Measurements from ENCODE around the gene SYF2.

The SYF2 gene

DNA sequence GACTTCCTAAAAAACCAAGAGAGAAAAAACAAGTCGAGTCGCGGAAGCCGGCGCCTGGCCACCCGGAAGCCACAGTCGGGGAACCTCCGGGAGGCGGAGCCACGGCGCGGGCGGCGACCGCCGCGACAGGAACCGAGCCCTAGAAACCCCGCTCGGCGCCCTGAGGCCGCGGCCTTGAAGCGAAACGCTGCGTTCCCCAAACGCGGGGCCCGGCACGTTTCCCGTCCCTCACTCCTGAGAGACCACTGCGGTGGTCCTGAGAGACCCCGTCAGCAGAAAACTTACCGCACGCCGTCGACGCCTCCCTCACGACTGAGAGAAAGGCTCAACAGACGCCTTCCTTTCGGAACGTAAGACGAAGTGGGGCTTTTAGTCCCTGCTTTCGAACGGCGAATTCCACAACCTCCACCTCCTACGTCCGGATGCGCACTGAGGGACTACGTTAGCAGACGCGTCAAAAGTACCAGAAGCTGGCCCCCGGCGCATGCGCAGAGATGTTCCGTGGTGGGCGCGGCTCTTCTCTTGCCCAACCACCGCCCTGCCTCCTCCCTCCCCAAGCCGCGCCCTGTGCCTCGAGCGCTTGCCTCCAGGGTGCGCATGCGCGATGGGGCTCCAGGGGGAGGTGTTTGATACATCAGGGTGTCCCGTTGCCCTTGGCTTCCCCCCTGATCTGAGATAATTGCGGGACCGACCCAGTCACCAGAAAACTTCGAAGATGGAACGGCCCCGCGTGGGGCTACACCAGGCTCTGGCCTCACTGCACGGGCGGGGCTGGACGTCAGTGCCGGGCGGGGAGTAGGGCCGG lies 14.9 kb upstream of the SYF2 start, which contains the start of gene RSRP1:
Gene RSRP1 (minus strand): TSS at position 431 of the 805 bp plus-strand sequence. CDS start 491 bp downstream, outside the sequence.
- TF ChIP-seq BACH2 (CRISPR knock-in tag; IDR thresholded peaks at IDR 0.05; ENCODE audit: borderline replicate concordance), result no peak
- no peak for TF ChIP-seq TCF4 (CRISPR knock-in tag; IDR thresholded peaks at IDR 0.05; ENCODE audit: borderline replicate concordance)
- TF ChIP-seq ESRRG (CRISPR knock-in tag; IDR thresholded peaks at IDR 0.05), result no peak
- TF ChIP-seq ISL1 (CRISPR knock-in tag; IDR thresholded peaks at IDR 0.05), result no peak
- TF ChIP-seq SNAI2 (CRISPR knock-in tag; IDR thresholded peaks at IDR 0.05), result no peak
- no peak for TF ChIP-seq PPARA (CRISPR knock-in tag; IDR thresholded peaks at IDR 0.05; ENCODE audit: borderline replicate concordance)
- no peak for TF ChIP-seq ZC3H10 (CRISPR knock-in tag; IDR thresholded peaks at IDR 0.05)
- TF ChIP-seq TSHZ2 (CRISPR knock-in tag; IDR thresholded peaks at IDR 0.05), result no peak
- TF ChIP-seq ZNF565 (CRISPR knock-in tag; conservative IDR thresholded peaks at IDR 0.05; ENCODE audit: low read depth), result no peak
- TF ChIP-seq ZNF8 (CRISPR knock-in tag; IDR thresholded peaks at IDR 0.05), result no peak
- no peak for TF ChIP-seq ARNTL (CRISPR knock-in tag; IDR thresholded peaks at IDR 0.05; ENCODE audit: borderline replicate concordance, low read depth)
- no peak for TF ChIP-seq RARB (CRISPR knock-in tag; IDR thresholded peaks at IDR 0.05)
- TF ChIP-seq OSR1 (CRISPR knock-in tag; IDR thresholded peaks at IDR 0.05), result no peak
- no peak for TF ChIP-seq ZNF70 (CRISPR knock-in tag; IDR thresholded peaks at IDR 0.05)
- no peak for TF ChIP-seq POU6F1 (CRISPR knock-in tag; IDR thresholded peaks at IDR 0.05; ENCODE audit: borderline replicate concordance, low read depth)
- 0 out of 2 replicates have a peak, but pooled peaks have one; percentile 15 for TF ChIP-seq TOX (CRISPR knock-in tag; IDR thresholded peaks at IDR 0.05; ENCODE audit: borderline replicate concordance)
- TF ChIP-seq, protein P1, sequence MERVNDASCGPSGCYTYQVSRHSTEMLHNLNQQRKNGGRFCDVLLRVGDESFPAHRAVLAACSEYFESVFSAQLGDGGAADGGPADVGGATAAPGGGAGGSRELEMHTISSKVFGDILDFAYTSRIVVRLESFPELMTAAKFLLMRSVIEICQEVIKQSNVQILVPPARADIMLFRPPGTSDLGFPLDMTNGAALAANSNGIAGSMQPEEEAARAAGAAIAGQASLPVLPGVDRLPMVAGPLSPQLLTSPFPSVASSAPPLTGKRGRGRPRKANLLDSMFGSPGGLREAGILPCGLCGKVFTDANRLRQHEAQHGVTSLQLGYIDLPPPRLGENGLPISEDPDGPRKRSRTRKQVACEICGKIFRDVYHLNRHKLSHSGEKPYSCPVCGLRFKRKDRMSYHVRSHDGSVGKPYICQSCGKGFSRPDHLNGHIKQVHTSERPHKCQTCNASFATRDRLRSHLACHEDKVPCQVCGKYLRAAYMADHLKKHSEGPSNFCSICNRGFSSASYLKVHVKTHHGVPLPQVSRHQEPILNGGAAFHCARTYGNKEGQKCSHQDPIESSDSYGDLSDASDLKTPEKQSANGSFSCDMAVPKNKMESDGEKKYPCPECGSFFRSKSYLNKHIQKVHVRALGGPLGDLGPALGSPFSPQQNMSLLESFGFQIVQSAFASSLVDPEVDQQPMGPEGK (CRISPR knock-in tag; IDR thresholded peaks at IDR 0.05; ENCODE audit: borderline replicate concordance), result no peak
- TF ChIP-seq GLIS3 (CRISPR knock-in tag; IDR thresholded peaks at IDR 0.05), result peak; percentile 86
- no peak for TF ChIP-seq ZFP30 (CRISPR knock-in tag; IDR thresholded peaks at IDR 0.05)
- 0 out of 2 replicates have a peak, but pooled peaks have one; percentile 32 for TF ChIP-seq CSRNP3 (CRISPR knock-in tag; IDR thresholded peaks at IDR 0.05)
- no peak; the same call in 1 of the 2 replicates for TF ChIP-seq CREB5 (CRISPR knock-in tag; IDR thresholded peaks at IDR 0.05; ENCODE audit: low read depth)
- peak; percentile 87 for ATAC-seq

GRCh38 chr1:25246600-25247023 lies 14.3 kb upstream of the SYF2 start:
- TF ChIP-seq OSR1 (CRISPR knock-in tag; IDR thresholded peaks at IDR 0.05), result no peak
- peak; percentile 4 for ATAC-seq
